HG02885 (cell line): ENCODE results near the gene MYLK3.
A peak's percentile ranks its signal among the peaks of the same experiment; 100 is the strongest.
"Not testable (repeated sequence)": the region's sequence is repeated elsewhere in the genome, so short reads cannot be mapped to it uniquely, and the experiment has no call there.

ENCODE experiments used
- ATAC-seq: cut with Tn5 transposase; IDR thresholded peaks from one replicate; pipeline ENCODE4 v1.9.1; 2021; ENCODE audit warnings: mild to moderate bottlenecking; ENCODE audit not compliant: unreplicated experiment, poor library complexity

The MYLK3 gene

GRCh38 chr16:46747777-46748651 is at the start of gene MYLK3:
Gene MYLK3 (minus strand): TSS chr16:46748344. CDS start chr16:46748193, 151 bp downstream.
- no peak for ATAC-seq

DNA sequence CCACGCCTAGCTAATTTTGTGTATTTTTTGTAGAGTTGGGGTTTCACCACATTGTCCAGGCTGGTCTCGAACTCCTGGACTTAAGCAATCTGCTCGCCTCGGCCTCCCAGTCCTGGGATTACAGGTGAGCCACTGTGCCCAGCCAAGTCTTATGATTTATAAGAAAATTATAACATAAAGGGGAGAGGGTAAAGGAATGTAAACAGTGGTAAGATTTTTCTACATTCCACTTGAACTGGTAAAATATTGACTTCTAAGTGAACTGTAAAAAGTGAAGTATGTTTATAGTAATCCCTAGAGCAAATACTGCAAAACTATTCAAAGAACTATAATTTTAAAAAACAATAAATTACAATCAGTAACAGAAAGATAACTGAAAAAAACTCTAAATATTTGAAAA is 49.4 kb upstream of the MYLK3 start:
- ATAC-seq = no peak

GRCh38 chr16:46796764-46797269 is 48.7 kb upstream of the MYLK3 start:
- ATAC-seq = no peak

DNA sequence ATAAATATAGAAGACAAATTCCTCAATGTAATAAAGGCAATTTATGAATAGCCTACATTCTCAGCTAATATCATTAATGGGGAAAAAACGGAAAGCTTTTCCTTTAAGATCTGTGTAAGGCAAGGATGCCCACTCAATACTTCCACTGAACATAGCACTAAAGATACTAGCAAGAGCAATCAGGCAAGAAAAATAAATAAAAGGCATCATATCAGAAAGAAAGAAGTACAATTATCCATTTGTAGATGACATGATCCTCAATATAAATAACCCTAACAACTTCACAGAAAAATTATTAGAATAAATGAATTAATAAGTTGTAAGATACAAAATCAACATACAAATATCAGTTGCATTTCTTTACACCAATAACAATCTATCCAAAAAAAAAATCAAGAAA is 45.7 kb upstream of the MYLK3 start:
- ATAC-seq = no peak

GRCh38 chr16:46790599-46791270 is 42.6 kb upstream of the MYLK3 start:
- no peak for ATAC-seq

- peak; percentile 82 for ATAC-seq
These were observed 41.6 kb upstream of the MYLK3 start for GRCh38 chr16:46789499-46790414.

DNA sequence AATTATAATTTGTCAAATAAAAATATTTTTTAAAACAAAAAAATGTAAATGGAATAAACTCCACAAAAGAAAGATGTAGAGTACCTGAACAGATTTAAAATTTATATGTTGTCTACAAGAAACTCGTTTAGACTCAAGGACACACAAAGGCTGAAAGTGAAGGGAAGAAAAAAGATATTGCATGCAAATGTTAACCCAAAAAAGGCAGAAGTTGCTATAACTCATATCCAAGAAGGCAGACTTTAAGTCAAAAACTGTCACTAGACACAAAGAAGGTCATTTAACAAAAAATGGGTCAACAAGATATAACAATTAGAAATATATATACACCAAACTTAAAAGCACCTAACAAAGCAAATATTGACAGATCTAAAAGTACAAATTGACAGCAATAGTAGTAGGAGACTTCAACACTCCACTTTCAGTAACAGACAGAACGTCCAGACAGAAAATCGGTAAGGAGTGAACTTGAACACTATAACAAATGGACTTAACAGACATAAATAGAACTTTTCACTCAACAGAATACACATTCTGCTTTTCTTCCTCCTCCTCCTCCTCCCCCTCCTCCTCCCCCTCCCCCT is 40.8 kb upstream of the MYLK3 start:
- ATAC-seq = no peak

GRCh38 chr16:46787909-46788308 is 39.8 kb upstream of the MYLK3 start:
- ATAC-seq = peak; percentile 30

DNA sequence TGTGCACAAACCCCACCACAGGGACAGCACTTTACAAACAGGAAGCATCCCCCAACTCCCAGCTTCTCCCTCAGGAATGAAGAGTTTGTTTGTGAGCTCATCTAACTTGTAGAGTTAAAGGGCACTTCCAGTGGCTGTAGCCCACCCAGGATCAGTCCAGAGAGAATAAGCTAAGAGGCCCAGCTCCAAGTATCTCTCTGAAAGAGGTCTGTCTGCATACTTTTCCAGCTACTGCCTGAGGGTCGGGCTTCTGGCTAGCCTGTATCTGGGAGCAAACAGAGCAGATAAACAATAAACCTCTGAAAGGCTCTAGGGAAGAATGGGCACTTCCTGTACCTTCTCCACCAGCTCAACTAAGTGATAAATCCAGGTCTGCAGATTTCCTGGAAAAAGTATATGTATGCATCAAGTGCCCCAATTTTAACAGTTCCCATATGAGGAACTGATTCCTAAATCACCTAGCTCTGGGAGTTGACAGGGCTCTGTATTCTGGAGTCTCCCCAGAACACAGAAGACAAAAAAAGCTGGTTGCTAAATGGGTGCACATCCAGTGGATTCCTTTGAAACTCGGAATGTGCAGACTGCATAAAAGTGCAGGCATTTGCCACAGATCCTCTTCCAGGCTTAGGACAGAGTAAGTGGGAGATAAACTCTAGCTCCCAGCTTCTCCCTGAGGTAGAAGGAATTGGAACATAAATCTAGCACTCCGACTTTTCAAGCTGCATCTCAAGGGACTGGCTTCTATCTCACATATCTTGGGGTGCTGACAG is 37.1 kb upstream of the MYLK3 start:
- ATAC-seq = no peak

- ATAC-seq = not testable (repeated sequence)
These were observed 36.4 kb upstream of the MYLK3 start for GRCh38 chr16:46784569-46784968.

DNA sequence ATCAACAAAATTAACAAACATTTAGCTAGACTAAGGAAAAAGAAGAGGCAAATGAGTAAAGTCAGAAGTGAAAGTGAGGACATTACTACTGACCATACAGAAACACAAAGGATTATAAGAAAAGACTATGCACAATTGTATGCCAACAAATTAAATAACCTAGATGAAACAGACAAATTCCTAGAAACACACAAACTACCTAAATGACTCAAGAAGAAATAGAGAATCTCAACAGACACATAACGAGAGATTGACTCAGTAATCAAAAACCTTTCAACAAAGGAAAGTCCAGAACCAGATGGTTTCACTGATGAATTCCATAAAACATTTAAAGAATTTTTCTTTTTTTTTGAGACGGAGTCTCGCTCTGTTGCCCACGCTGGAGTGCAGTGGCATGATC is 35.7 kb upstream of the MYLK3 start:
- ATAC-seq = no peak

DNA sequence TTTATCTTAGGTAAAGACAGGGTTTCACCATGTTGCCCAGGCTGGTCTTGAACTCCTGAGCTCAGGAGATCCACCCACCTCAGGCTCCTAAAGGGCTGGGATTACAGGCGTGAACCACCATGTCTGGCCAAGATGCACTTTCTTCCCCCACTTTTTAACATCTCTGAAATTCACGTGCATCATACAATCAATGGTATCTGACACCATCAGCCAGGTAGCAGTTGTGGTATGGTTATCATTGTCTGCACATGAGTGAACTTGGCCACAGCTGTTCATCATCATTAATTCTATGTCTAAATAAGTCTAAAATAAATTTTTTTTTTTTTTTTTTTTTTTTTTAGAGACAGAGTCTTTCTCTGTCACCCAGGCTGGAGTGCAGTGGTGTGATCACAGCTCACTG is 34.2 kb upstream of the MYLK3 start:
- no peak for ATAC-seq

- no peak for ATAC-seq
These were observed 29.7 kb upstream of the MYLK3 start for GRCh38 chr16:46777804-46778203.

- ATAC-seq = peak; percentile 35
These were observed 27.1 kb upstream of the MYLK3 start for GRCh38 chr16:46775214-46775613.

GRCh38 chr16:46774743-46775177 is 26.6 kb upstream of the MYLK3 start:
- ATAC-seq = peak; percentile 84

GRCh38 chr16:46772463-46772862 is 24.3 kb upstream of the MYLK3 start:
- no peak for ATAC-seq

GRCh38 chr16:46768809-46769208 is 20.7 kb upstream of the MYLK3 start:
- no peak for ATAC-seq

DNA sequence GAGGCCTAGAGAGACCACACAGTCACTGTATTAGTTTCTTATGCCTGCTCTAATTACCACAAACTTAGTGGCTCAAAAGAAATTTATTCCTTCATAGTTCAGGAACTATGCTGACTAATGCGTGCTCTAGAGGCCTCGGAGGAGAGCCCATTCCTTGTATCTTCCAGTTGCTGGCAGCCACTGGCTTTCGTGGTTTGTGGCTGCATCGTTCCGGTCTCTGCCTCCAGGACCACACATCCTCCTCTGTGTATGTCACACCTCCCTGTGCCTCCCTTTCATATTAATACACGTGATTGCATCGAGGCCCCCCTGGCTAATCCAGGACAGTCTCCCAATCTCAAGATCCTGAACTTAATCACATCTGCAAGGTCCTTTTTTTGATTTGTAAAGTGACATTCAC is 16.9 kb upstream of the MYLK3 start:
- ATAC-seq = no peak

DNA sequence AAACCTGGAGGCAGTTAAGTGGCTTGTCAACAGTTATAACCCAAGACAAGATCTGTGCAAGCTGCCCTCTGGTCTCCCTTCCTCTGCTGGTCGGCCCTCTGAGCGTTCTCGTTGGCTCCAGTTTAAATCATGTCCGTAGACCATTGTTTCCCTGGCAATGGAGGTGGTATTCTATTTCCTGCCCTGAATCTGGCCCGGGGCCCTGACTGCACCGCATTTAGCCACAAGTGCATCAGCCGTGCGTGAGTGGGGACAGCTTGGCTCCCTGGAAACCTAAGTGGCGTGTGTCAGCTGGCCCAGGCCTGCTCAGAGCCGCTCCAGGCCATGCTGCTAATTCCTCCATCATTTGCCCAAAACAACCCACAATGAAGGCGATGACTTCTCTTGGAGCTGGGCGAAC is 15.0 kb upstream of the MYLK3 start:
- no peak for ATAC-seq
